MM.1S (cell line): Measurements from ENCODE around the gene TTBK1.

Experiments
- DNase-seq: peaks from one replicate; pipeline ENCODE4 v3.0.0-alpha.2; 2015
- H2AFZ ChIP-seq: fragments of 300-600 bp; sonication (generic); 2 replicates; pipeline ENCODE4 v1.6.0; 2016; ENCODE audit warnings: antibody characterized with exemption, low read length
- H3F3A ChIP-seq: fragments of 300-600 bp; sonication (generic); 2 replicates; pipeline ENCODE4 v1.6.1; 2016; ENCODE audit warnings: mild to moderate bottlenecking, antibody characterized with exemption, low read length, moderate library complexity, mixed read lengths; ENCODE audit not compliant: insufficient read depth
- H3K27ac ChIP-seq: fragments of 300-600 bp; sonication (generic); 2 replicates; pipeline ENCODE4 v1.5.1; 2016; ENCODE audit warnings: mild to moderate bottlenecking, low read length
- H3K27me3 ChIP-seq: fragments of 300-600 bp; sonication (generic); replicated peaks from 2 replicates; pipeline ENCODE4 v1.6.0; 2016; ENCODE audit warnings: low read length; ENCODE audit not compliant: insufficient read depth
- H3K36me3 ChIP-seq: fragments of 300-600 bp; sonication (generic); replicated peaks from 2 replicates; pipeline ENCODE4 v1.6.1; 2016; ENCODE audit warnings: mild to moderate bottlenecking, low read length, mixed read lengths; ENCODE audit not compliant: insufficient read depth
- H3K4me1 ChIP-seq: fragments of 300-600 bp; sonication (generic); 2 replicates; pipeline ENCODE4 v1.6.1; 2016; ENCODE audit warnings: low read length, mixed read lengths
- H3K4me2 ChIP-seq: fragments of 300-600 bp; sonication (generic); 2 replicates; pipeline ENCODE4 v1.6.0; 2016; ENCODE audit warnings: low read depth, low read length
- H3K4me3 ChIP-seq: fragments of 300-600 bp; sonication (generic); 2 replicates; pipeline ENCODE4 v1.5.1; 2016; ENCODE audit warnings: low read length, mixed read lengths
- H3K79me2 ChIP-seq: fragments of 300-600 bp; sonication (generic); 2 replicates; pipeline ENCODE4 v1.6.1; 2016; ENCODE audit warnings: mixed run types, low read length, mixed read lengths
- H3K9ac ChIP-seq: fragments of 300-600 bp; sonication (generic); 2 replicates; pipeline ENCODE4 v1.6.1; 2016; ENCODE audit warnings: low read length, mixed read lengths
- H3K9me2 ChIP-seq: fragments of 300-600 bp; sonication (generic); replicated peaks from 2 replicates; pipeline ENCODE4 v1.6.1; 2016; ENCODE audit warnings: mild to moderate bottlenecking, low read length, mixed read lengths; ENCODE audit not compliant: insufficient read depth
- H3K9me3 ChIP-seq: fragments of 300-600 bp; sonication (generic); replicated peaks from 2 replicates; pipeline ENCODE4 v1.6.1; 2016; ENCODE audit warnings: mild to moderate bottlenecking, low read length, mixed read lengths; ENCODE audit not compliant: insufficient read depth
- H4K20me1 ChIP-seq: fragments of 300-600 bp; sonication (generic); 2 replicates; pipeline ENCODE4 v1.6.1; 2016; ENCODE audit warnings: mild to moderate bottlenecking, low read length, moderate library complexity, mixed read lengths; ENCODE audit not compliant: insufficient read depth
- EZH2 ChIP-seq: fragments of 300-600 bp; sonication (generic); optimal IDR thresholded peaks from 2 replicates; pipeline ENCODE3; 2017; ENCODE audit warnings: low read depth, mild to moderate bottlenecking, antibody characterized with exemption, low read length, mixed read lengths
- EZH2phosphoT487 ChIP-seq: fragments of 300-600 bp; sonication (generic); IDR thresholded peaks from 2 replicates; pipeline ENCODE4 v1.6.1; 2018; ENCODE audit warnings: antibody characterized with exemption, low read length
- TF ChIP-seq, protein P1 (sequence below): fragments of 300-600 bp; sonication (generic); IDR thresholded peaks from 2 replicates; pipeline ENCODE4 v1.5.1; 2016; ENCODE audit warnings: antibody characterized with exemption, low read length, mixed read lengths

Gene TTBK1

DNA sequence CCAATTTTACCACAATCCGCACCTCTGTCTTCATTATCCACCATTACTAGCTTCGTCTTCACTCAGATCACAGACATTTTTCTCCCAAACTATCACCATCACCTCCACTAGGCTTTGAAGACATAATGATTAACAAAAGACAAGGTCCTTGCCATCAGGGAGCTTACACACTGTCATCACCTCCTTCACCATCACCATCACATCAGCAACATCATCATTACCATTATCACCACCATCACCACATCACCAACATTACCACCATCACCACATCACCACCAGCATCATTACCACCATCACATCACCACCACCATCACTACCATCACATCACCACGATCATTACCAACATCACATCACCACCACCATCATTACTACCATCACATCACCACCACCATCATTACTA lies 50.4 kb downstream of the TTBK1 start:
- Histone ChIP-seq H3K4me1 (no peaks in the 10 kb centered on the region), H3K9me2 (no peaks in the 10 kb centered on the region), H3F3A (no peaks in the 10 kb centered on the region), H3K79me2 (no peaks in the 10 kb centered on the region), H3K4me3 (no peak overlapping the region), H3K4me2 (no peak overlapping the region), H3K9me3 (no peaks in the 10 kb centered on the region), H2AFZ (no peak overlapping the region), H4K20me1 (no peaks in the 10 kb centered on the region), H3K9ac (no peak overlapping the region), H3K36me3 (no peaks in the 10 kb centered on the region), H3K27ac (no peak overlapping the region), H3K27me3 (no peaks in the 10 kb centered on the region)
- no peak for DNase-seq
- TF ChIP-seq, protein P1, sequence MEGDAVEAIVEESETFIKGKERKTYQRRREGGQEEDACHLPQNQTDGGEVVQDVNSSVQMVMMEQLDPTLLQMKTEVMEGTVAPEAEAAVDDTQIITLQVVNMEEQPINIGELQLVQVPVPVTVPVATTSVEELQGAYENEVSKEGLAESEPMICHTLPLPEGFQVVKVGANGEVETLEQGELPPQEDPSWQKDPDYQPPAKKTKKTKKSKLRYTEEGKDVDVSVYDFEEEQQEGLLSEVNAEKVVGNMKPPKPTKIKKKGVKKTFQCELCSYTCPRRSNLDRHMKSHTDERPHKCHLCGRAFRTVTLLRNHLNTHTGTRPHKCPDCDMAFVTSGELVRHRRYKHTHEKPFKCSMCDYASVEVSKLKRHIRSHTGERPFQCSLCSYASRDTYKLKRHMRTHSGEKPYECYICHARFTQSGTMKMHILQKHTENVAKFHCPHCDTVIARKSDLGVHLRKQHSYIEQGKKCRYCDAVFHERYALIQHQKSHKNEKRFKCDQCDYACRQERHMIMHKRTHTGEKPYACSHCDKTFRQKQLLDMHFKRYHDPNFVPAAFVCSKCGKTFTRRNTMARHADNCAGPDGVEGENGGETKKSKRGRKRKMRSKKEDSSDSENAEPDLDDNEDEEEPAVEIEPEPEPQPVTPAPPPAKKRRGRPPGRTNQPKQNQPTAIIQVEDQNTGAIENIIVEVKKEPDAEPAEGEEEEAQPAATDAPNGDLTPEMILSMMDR = no peak
- TF ChIP-seq EZH2 = no peak
- TF ChIP-seq EZH2phosphoT487 = no peak

DNA sequence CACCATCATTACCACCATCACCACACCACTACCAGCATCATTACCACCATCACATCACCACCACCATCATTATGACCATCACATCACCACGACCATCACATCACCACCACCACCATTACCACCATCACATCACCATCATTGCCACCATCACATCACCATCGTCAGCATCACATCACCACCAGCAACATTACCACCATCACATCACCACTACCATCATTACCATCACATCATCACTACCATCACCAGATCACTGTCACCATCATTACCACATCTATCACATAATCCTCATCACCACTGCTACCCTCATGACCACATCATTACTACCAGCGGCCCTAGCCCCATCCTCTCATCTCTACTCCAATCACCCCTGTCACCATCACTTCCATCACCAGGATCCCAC lies 51.3 kb downstream of the TTBK1 start:
- H3K9me2 ChIP-seq = no peaks in the 10 kb centered on the region
- H3K4me2 ChIP-seq = no peak overlapping the region
- H3K27ac ChIP-seq = no peak overlapping the region
- no peak overlapping the region for H2AFZ ChIP-seq
- no peaks in the 10 kb centered on the region for H3K79me2 ChIP-seq
- no peaks in the 10 kb centered on the region for H3K4me1 ChIP-seq
- no peak overlapping the region for H3K4me3 ChIP-seq
- no peak for TF ChIP-seq EZH2phosphoT487
- TF ChIP-seq, protein P1 = no peak
- TF ChIP-seq EZH2 = no peak
- H3K9ac ChIP-seq = no peak overlapping the region
- no peak for DNase-seq
- H4K20me1 ChIP-seq = no peaks in the 10 kb centered on the region
- H3K36me3 ChIP-seq = no peaks in the 10 kb centered on the region
- no peaks in the 10 kb centered on the region for H3K27me3 ChIP-seq
- H3F3A ChIP-seq = no peaks in the 10 kb centered on the region
- no peaks in the 10 kb centered on the region for H3K9me3 ChIP-seq

DNA sequence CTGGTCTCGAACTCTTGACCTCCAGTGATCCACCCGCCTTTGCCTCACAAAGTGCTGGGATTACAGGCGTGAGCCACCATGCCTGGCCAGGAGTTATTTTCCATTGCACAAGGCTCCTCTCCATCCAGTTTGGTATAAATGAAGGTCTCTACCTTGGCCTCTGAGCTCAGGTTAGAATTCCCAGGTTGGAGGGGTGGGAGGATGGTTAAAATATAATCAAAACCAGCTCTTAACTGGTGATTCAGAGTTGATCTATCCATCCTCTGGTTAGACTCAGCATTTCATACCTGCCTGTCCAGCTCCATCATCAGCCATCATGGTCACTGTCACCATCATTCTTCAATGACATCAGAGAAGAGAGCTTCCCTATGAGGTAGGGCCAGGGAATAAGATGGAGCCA lies 52.2 kb downstream of the TTBK1 start:
- Histone ChIP-seq H3F3A (no peaks in the 10 kb centered on the region), H3K27ac (no peak overlapping the region), H2AFZ (no peak overlapping the region), H3K9me3 (no peaks in the 10 kb centered on the region), H3K4me1 (no peaks in the 10 kb centered on the region), H3K79me2 (no peaks in the 10 kb centered on the region), H3K9ac (no peak overlapping the region), H3K4me3 (no peak overlapping the region), H3K4me2 (no peak overlapping the region), H3K27me3 (no peaks in the 10 kb centered on the region), H4K20me1 (no peaks in the 10 kb centered on the region), H3K9me2 (no peaks in the 10 kb centered on the region), H3K36me3 (no peaks in the 10 kb centered on the region)
- DNase-seq = no peak
- TF ChIP-seq, protein P1 = no peak
- TF ChIP-seq EZH2phosphoT487 (no peak), EZH2 (no peak)
